Measurements from ENCODE around the gene XAB2.
"Not testable (repeated sequence)": the region's sequence is repeated elsewhere in the genome, so short reads cannot be mapped to it uniquely, and the experiment has no call there.

Gene XAB2

GRCh38 chr19:7577422-7577821 is 51.9 kb downstream of the XAB2 start:
- DNase-seq (ENCODE audit: low read depth in 2 of 2), result not testable (repeated sequence)

- no peak for DNase-seq (ENCODE audit: low read depth in 2 of 2)
Observed at GRCh38 chr19:7575434-7576040, 53.8 kb downstream of the XAB2 start.

- DNase-seq (ENCODE audit: low read depth in 2 of 2), result no peak
Observed at GRCh38 chr19:7570761-7571160, 58.6 kb downstream of the XAB2 start.

Data from stimulated activated CD8-positive, alpha-beta memory T cell treated with anti-CD3 and anti-CD28 coated beads, Interleukin-15, amount 100 ng/mL, for 4 hours (primary cell).